GM18951 (cell line): ENCODE data around the gene DOCK2.
"Not testable (repeated sequence)": the region's sequence is repeated elsewhere in the genome, so short reads cannot be mapped to it uniquely, and the experiment has no call there.

Source experiments
- POLR2A ChIP-seq: IDR thresholded peaks from 4 replicates; pipeline ENCODE4 v1.6.1; 2011; ENCODE audit warnings: mild to moderate bottlenecking; ENCODE audit not compliant: insufficient read length, insufficient read depth; ENCODE audit errors: extremely low read depth
- in situ Hi-C: fragments of 300-500 bp; cut with MboI; formaldehyde crosslinking; loops from one replicate; pipeline ENCODE4 v1.12.0; 2022; ENCODE audit warnings: low sequenced_read_pairs, mixed read lengths, inconsistent platforms; ENCODE audit not compliant: unreplicated experiment

Gene DOCK2

GRCh38 chr5:169797577-169797976 lies 160.5 kb downstream of the DOCK2 start:
- TF ChIP-seq POLR2A, result no peak
- in situ Hi-C loops, result no loop called here

DNA sequence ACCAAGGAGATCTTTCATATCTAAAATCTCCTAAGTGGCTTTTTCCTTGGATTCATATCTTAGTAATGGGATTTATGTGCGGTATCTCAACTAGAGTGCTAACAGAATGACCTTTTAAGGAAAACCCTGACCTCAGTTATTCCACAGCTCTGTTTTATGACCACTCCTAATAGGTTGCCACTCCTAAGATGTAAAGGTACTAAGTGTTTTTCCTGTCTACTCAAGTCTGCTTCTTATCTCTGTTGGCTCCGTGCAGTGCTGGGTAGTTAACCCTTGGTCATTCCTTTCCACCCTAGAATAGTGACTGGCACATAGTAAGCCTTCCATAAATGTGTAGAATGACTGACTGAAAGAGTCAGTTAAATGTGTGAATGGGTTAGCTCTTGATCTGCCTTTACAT lies 161.4 kb downstream of the DOCK2 start:
- in situ Hi-C loops, result no loop called here
- no peak for TF ChIP-seq POLR2A

- in situ Hi-C loops, result no loop called here
Observed at GRCh38 chr5:169798906-169799660, 162.0 kb downstream of the DOCK2 start.

GRCh38 chr5:169801324-169801777 lies 164.3 kb downstream of the DOCK2 start:
- TF ChIP-seq POLR2A, result no peak
- in situ Hi-C loops, result no loop called here

More at GRCh38 chr5:169798906-169799660, 162.0 kb downstream of the DOCK2 start:
- no peak for TF ChIP-seq POLR2A

DNA sequence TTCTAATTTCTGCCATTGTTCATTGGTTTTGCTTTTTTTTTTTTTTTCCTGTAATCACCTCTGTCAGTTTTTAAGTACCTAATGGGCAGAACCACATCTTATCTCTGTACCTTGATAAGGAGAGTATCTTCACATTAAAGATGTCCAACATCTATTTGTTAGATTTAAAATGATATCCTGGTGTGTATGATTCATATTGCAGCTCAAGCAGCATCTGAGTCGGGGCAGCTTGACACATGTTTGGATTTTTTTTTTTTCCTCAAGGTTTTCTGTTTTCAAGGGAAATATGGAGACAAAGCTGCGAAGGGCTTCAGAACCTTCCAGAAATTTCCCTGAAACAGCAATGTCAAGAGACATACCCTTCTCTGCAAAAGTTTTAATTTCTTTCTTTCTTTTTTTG lies 164.7 kb downstream of the DOCK2 start:
- in situ Hi-C loops, result no loop called here
- no peak for TF ChIP-seq POLR2A

GRCh38 chr5:169803077-169803981 lies 166.3 kb downstream of the DOCK2 start:
- in situ Hi-C loops, result no loop called here
- TF ChIP-seq POLR2A, result no peak

- TF ChIP-seq POLR2A, result no peak
- in situ Hi-C loops, result no loop called here
Observed at GRCh38 chr5:169804861-169805260, 167.8 kb downstream of the DOCK2 start.

DNA sequence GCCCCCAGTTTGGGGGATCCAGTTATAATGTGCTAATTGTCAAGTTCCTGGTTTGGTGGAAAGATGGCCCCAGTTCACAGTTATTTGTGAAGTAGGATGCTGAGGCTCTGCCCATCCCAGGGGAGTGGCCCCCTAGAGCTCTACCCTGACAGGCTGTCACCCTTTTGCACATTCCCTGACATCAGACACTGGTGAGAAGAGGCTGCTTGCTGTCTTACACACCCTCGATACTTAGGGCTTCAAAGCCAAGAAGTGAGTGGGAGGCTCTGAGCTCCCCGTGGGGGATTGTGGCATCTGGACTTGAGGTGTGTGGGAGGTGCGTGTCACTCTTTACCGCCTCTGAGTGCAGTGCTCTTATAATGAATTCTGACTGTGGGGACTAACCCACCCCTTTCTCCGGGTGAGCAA lies 168.5 kb downstream of the DOCK2 start:
- peak; percentile 44 for TF ChIP-seq POLR2A
- in situ Hi-C loops, result no loop called here

GRCh38 chr5:169805937-169806700 lies 169.0 kb downstream of the DOCK2 start:
- in situ Hi-C loops, result no loop called here
- no peak for TF ChIP-seq POLR2A

GRCh38 chr5:169808118-169808581 lies 171.1 kb downstream of the DOCK2 start:
- TF ChIP-seq POLR2A, result no peak
- in situ Hi-C loops, result no loop called here

DNA sequence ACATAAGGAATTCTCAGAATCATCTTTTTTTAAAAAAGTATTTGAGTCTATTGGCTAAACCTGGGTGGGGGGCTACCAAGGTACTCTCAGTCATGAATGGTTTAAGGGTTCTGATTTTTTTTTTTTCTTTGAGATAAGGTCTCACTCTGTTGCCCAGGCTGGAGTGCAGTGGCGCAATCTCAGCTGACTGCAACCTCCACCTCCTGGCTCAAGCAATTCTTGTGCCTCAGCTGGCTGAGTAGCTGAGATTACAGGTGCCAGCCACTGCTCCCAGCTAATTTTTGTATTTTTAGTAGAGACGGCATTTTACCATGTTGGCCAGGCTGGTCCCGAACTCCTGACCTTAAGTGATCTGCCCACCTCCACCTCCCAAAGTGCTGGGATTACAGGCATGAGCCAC lies 171.8 kb downstream of the DOCK2 start:
- in situ Hi-C loops, result not testable (repeated sequence)

DNA sequence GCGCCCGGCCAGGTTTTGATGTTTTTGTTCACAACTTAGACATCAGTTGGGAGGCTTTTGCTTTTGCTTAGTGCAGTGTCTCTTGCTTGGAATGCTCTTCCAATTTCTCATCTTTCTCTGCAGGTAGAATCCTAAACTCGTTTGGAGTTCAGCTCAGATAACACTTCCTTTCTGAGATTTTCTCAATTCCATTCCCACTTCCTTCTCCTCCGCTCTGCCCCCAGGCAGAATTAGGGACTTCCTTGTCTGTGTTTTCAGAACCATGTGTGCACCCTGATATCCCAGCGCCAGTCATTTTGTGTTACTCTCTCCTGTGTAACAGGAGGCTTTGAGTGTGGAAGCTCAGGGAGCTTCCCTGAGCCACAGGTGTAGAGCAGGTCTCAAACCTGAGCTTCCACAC lies 172.2 kb downstream of the DOCK2 start:
- no peak for TF ChIP-seq POLR2A
- in situ Hi-C loops, result no loop called here

GRCh38 chr5:169810524-169810923 lies 173.4 kb downstream of the DOCK2 start:
- in situ Hi-C loops, result no loop called here
- no peak for TF ChIP-seq POLR2A
